GM21737 (cell line): ENCODE data around the gene RHBDL3.

Experiments used
- ATAC-seq: cut with Tn5 transposase; IDR thresholded peaks from one replicate; pipeline ENCODE4 v1.9.1; 2021; ENCODE audit warnings: mild to moderate bottlenecking, moderate library complexity; ENCODE audit not compliant: unreplicated experiment

Gene RHBDL3

GRCh38 chr17:32266389-32267301 is 1.0 kb downstream of the RHBDL3 start:
- ATAC-seq = no peak

- no peak for ATAC-seq
Observed at GRCh38 chr17:32267690-32268205, 2.1 kb downstream of the RHBDL3 start.

GRCh38 chr17:32268734-32269288 is 3.2 kb downstream of the RHBDL3 start:
- ATAC-seq = no peak

- ATAC-seq = no peak
Observed at GRCh38 chr17:32269377-32269776, 3.7 kb downstream of the RHBDL3 start.

GRCh38 chr17:32271844-32272243 is 6.2 kb downstream of the RHBDL3 start:
- ATAC-seq = no peak

GRCh38 chr17:32274101-32274500 is 8.5 kb downstream of the RHBDL3 start:
- no peak for ATAC-seq

GRCh38 chr17:32274643-32275042 is 9.0 kb downstream of the RHBDL3 start:
- no peak for ATAC-seq

- ATAC-seq = no peak
Observed at GRCh38 chr17:32275060-32276042, 9.7 kb downstream of the RHBDL3 start.

GRCh38 chr17:32276171-32276601 is 10.6 kb downstream of the RHBDL3 start:
- no peak for ATAC-seq

- no peak for ATAC-seq
Observed at GRCh38 chr17:32277284-32277683, 11.7 kb downstream of the RHBDL3 start.

- no peak for ATAC-seq
Observed at GRCh38 chr17:32278815-32279214, 13.2 kb downstream of the RHBDL3 start.

- ATAC-seq = no peak
Observed at GRCh38 chr17:32279891-32280716, 14.5 kb downstream of the RHBDL3 start.

GRCh38 chr17:32281011-32281451 is 15.4 kb downstream of the RHBDL3 start:
- ATAC-seq = no peak

- ATAC-seq = no peak
Observed at GRCh38 chr17:32283745-32284201, 18.1 kb downstream of the RHBDL3 start.

GRCh38 chr17:32285306-32285705 is 19.7 kb downstream of the RHBDL3 start:
- ATAC-seq = no peak

- ATAC-seq = no peak
Observed at GRCh38 chr17:32285746-32286517, 20.3 kb downstream of the RHBDL3 start.

GRCh38 chr17:32286518-32286900 is 20.9 kb downstream of the RHBDL3 start:
- ATAC-seq = no peak

- no peak for ATAC-seq
Observed at GRCh38 chr17:32287804-32288511, 22.3 kb downstream of the RHBDL3 start.

GRCh38 chr17:32288615-32289014 is 23.0 kb downstream of the RHBDL3 start:
- ATAC-seq = no peak
